HG03378 (cell line): Measurements from ENCODE around the gene ZC3H10.
"Not testable (repeated sequence)": the region's sequence is repeated elsewhere in the genome, so short reads cannot be mapped to it uniquely, and the experiment has no call there.

Experiments used
- ATAC-seq: cut with Tn5 transposase; IDR thresholded peaks from one replicate; pipeline ENCODE4 v1.9.1; 2021; ENCODE audit warnings: mild to moderate bottlenecking, moderate library complexity; ENCODE audit not compliant: unreplicated experiment

The ZC3H10 gene

GRCh38 chr12:56153678-56154065 lies 35.6 kb downstream of the ZC3H10 start:
- no peak for ATAC-seq

GRCh38 chr12:56154246-56154771 lies 36.2 kb downstream of the ZC3H10 start:
- ATAC-seq, result no peak

DNA sequence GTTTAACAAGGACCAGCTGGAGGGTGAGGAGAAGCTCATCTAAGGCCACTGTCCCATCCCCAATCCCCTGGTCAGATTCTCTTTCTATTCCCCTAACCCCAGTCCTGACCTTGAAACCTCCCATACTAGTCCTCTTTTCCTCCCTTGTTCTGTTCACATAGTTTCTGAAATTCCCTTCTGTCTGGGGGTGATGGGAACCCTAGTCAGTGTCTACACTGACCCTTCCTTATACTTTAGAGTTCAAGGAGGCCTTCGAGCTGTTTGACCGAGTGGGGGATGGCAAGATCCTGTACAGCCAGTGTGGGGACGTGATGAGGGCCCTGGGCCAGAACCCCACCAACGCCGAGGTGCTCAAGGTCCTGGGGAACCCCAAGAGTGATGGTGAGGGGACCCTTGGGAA lies 36.8 kb downstream of the ZC3H10 start:
- no peak for ATAC-seq

DNA sequence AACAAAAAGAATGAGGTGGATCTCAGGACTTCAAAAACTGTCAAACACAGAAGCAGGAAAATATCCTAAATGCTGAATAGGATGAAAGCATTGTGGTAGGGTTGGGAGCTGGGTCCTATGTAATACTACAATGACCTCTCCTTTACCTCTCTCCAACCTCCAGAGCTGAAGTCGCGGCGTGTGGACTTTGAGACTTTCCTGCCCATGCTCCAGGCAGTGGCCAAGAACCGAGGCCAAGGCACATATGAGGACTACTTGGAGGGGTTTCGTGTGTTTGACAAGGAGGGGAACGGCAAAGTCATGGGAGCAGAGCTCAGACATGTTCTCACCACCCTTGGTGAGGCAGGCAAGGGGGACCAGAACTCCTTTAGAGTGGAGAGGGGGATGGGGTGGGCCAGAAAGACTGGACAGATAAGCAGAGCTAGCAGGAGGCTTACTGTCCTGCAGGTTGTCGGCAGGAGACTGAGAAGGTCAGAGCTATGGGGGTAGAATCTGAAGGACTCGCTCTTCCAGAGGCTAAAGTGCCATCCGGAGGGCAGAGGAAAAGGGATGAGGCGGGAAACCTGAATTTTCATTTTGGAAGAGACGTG lies 37.3 kb downstream of the ZC3H10 start:
- ATAC-seq, result no peak

- not testable (repeated sequence) for ATAC-seq
These were observed 38.6 kb downstream of the ZC3H10 start for GRCh38 chr12:56156464-56157200.

GRCh38 chr12:56157201-56158028 lies 39.3 kb downstream of the ZC3H10 start:
- ATAC-seq, result peak; percentile 26

DNA sequence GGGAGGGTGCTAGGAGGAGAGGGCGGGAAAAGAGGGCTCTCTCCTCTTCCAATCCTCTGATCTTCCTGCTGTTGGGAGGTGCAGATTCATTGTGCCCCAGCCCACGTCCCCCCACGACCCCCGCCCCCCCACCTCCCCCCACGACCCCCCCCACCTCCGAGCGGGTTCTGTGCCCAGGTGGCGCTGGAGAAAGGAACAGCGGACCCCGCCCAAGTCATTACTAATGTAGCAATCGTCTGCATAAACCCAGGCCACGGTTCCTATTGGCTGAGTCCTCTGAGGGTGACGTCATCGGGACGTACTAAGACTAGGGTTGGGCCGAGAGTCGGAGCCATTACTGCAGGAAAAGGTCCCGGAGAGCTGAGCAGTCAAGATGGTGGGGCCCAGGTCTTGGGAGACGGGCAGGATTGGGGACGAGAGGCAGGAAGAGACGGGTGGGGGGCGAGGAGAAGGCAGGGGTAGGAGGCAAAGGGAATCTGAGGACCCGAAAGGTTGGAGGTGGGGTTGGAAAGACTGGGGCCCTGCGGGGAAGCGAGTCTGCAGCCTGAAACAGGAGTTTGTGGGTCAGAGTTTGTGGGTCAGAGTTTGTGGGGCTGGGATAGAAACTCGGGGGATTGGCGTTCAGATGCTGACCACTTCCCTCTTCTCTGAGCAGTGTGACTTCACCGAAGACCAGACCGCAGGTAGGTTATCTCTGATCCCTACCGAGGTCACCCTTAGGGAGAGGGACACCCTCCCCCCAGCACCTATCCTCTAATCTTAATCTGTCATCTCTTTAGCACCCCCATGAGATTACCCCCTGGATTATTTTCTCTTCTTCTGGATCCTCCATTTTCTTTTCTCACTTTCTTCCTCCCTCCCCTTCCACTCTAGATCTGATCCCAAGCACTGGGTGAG lies 40.2 kb downstream of the ZC3H10 start, which contains the start of gene MYL6:
Gene MYL6 (plus strand): TSS at position 331 of the 897 bp plus-strand sequence. CDS start 43 bp downstream, at position 374.
- ATAC-seq, result peak; percentile 72

DNA sequence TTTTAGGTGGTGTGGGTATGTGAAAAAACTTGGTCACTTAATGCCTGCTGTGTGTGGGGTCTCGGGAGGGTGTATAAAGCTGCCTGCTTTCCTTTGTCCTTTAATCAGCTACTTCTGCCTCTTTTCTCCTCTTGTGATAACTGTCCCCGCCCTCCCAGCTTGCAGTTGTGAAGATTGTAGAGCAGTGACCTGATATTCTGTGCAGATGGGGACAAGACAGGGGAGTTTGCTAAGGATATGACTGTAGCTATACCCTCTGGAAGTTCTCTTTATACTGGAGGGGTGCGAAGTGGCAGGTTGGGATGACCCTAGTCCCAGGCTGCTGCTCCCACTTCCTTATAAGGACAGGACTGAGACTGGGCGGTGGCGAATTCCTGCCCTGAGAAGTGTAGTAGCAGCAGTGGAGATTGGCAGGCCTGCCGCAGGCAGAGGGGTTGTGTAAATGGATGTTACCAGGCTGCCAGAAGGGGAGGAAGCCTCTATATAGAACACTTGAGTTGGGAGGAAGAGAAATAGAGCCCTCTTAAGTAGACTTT lies 40.9 kb downstream of the ZC3H10 start:
- ATAC-seq, result no peak

- no peak for ATAC-seq
These were observed 41.6 kb downstream of the ZC3H10 start for GRCh38 chr12:56159482-56160192.

- ATAC-seq, result no peak
These were observed 42.2 kb downstream of the ZC3H10 start for GRCh38 chr12:56160193-56160763.

- no peak for ATAC-seq
These were observed 43.0 kb downstream of the ZC3H10 start for GRCh38 chr12:56160894-56161689.

- ATAC-seq, result no peak
These were observed 43.8 kb downstream of the ZC3H10 start for GRCh38 chr12:56161690-56162351.

DNA sequence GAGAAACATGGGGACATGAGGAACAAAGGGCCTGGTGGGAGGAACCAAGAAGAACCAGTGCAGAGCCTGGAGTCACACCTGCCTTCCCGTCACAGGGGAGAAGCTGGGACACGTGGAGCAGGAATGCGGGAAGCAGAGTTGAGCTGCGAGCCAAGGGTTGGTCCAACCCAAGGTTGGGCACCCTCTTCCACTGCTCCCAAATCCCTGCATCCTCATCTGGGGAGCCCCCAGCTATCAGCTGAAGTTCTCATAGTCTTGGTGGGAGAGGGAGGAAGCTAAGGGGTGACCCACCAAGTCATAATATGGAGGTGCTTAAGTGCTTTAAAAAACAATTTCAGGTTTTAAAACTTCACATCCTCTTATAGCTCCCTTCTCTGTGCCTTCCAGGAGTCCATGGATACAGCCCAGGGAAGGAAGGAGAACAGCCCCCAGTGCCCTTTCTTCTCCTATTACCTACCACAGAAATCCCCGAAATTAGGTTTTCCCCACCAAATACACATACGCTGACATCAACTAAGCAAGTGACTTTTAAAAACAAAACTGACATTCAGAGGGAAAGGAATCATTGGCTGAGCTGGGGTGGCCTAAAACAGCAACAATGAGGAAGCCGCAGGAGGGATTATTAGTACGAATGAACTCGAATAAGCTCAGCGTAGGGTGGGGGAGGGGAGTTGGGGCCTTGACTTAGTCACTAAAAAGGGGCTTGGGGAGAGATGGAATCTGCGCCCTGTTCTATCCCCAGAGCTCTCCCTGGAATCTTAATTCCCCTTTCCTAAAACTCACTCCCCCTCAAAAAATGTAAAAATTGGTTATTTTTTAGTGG lies 44.6 kb downstream of the ZC3H10 start:
- no peak for ATAC-seq

GRCh38 chr12:56163533-56164344 lies 45.7 kb downstream of the ZC3H10 start:
- ATAC-seq, result no peak

GRCh38 chr12:56164345-56164729 lies 46.3 kb downstream of the ZC3H10 start:
- ATAC-seq, result no peak

DNA sequence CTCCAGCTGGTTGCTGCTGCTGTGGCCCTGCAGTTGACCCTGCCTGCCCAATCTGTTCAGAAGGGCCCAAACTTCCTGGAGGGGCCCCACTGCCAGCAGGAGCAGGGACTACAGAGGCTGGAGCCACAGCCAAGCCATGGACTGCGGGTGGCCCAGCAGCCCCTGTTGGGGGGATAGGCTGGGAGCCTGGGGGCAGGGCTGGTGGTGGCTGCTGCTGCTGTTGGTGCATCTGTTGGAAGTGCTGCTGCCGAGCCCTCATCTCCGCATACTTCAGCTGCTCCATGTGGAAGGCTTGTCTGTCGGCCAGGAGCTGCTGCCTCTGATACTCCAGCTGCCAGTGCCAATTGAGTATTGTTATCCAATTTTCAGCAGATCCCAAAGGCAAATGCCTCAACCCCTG lies 47.3 kb downstream of the ZC3H10 start:
- no peak for ATAC-seq
